Thymus (tissue), 11 donors: ENCODE results near the gene SPDYC. TPM values are rescaled to one million over a fixed set of nuclear protein-coding genes. Genes with fewer than 3 reads are reported as not detected.
"Not testable (repeated sequence)": the region's sequence is repeated elsewhere in the genome, so short reads cannot be mapped to it uniquely, and the experiment has no call there.

Experiments
- DNase-seq, 9 donors: peaks; one replicate each; pipeline ENCODE4 v3.0.0-alpha.2; 2013; ENCODE audit warnings: low spot score in 9 of 9, low read depth in 6 of 9, missing footprints in 1 of 9
- H3K27ac ChIP-seq, 2 donors: one replicate each; pipeline ENCODE4 v1.5.1; 2013; ENCODE audit warnings: control low read depth in 1 of 2, low read depth in 1 of 2, low read length in 1 of 2, mild to moderate bottlenecking in 1 of 2, moderate library complexity in 1 of 2
- H3K27me3 ChIP-seq, 2 donors: one replicate each; pipeline ENCODE4 v1.5.1; 2013; ENCODE audit warnings: low read length in 1 of 2; ENCODE audit not compliant: control insufficient read depth in 2 of 2, insufficient read depth in 1 of 2
- H3K36me3 ChIP-seq, 2 donors: one replicate each; pipeline ENCODE4 v1.5.1; 2013; ENCODE audit warnings: low read length in 1 of 2, mild to moderate bottlenecking in 1 of 2, moderate library complexity in 1 of 2; ENCODE audit not compliant: control insufficient read depth in 2 of 2, insufficient read depth in 2 of 2
- H3K4me1 ChIP-seq, 2 donors: one replicate each; pipeline ENCODE4 v1.5.1; 2013; ENCODE audit warnings: low read length in 2 of 2; ENCODE audit not compliant: control insufficient read depth in 2 of 2, insufficient read depth in 2 of 2
- H3K4me3 ChIP-seq, 2 donors: one replicate each; pipeline ENCODE4 v1.5.1; 2013; ENCODE audit warnings: low read length in 2 of 2, control low read depth in 1 of 2, mild to moderate bottlenecking in 1 of 2
- H3K9me3 ChIP-seq, 2 donors: one replicate each; pipeline ENCODE4 v1.5.1; 2013; ENCODE audit warnings: low read length in 1 of 2, mild to moderate bottlenecking in 1 of 2; ENCODE audit not compliant: control insufficient read depth in 2 of 2, insufficient read depth in 1 of 2
- WGBS: extraction: QIAGEN DNeasy Blood & Tissue Kit; methylation state at CpG from one replicate; pipeline ENCODE4 v1.1.7; 2013; 5-methylcytosine and 5-hydroxymethylcytosine counted together
- polyA plus RNA-seq: library from polyadenylated mRNA; stranded (reverse); fragments of 200-250 nt; gene quantifications from one replicate; pipeline ENCODE4 v1.2.3, GENCODE V29; 2013
- total RNA-seq: library from RNA; stranded (reverse); fragments of 120-200 nt; gene quantifications from one replicate; pipeline ENCODE4 v1.2.4, GENCODE V29; 2013
- donor health status: healthy.

SPDYC gene
- total and polyA plus RNA-seq, 2 donors = 0.11 TPM; not detected in 1

- Histone ChIP-seq H3K36me3 (no peaks in the 10 kb centered on the region), H3K4me3 (no peak overlapping the region), H3K9me3 (peaks cover 0 to 10% of the 10 kb centered on the region in 2 donors), H3K27me3 (peaks cover 0 to 2% of the 10 kb centered on the region in 2 donors), H3K27ac (no peak overlapping the region), H3K4me1 (peaks cover 0 to 4% of the 10 kb centered on the region in 2 donors)
- WGBS = 96% methylated on average over 5 of the region's 5 CpGs
- no peak for DNase-seq
These were observed 21.4 kb upstream of the SPDYC start for GRCh38 chr11:65148657-65149056.

GRCh38 chr11:65150131-65150508, 19.9 kb upstream of the SPDYC start:
- H3K27me3 ChIP-seq, H3K36me3 ChIP-seq, DNase-seq, H3K27ac ChIP-seq, H3K4me3 ChIP-seq, H3K4me1 ChIP-seq, H3K9me3 ChIP-seq: not testable (repeated sequence)
- WGBS = 88% methylated on average over 10 of the region's 10 CpGs

DNA sequence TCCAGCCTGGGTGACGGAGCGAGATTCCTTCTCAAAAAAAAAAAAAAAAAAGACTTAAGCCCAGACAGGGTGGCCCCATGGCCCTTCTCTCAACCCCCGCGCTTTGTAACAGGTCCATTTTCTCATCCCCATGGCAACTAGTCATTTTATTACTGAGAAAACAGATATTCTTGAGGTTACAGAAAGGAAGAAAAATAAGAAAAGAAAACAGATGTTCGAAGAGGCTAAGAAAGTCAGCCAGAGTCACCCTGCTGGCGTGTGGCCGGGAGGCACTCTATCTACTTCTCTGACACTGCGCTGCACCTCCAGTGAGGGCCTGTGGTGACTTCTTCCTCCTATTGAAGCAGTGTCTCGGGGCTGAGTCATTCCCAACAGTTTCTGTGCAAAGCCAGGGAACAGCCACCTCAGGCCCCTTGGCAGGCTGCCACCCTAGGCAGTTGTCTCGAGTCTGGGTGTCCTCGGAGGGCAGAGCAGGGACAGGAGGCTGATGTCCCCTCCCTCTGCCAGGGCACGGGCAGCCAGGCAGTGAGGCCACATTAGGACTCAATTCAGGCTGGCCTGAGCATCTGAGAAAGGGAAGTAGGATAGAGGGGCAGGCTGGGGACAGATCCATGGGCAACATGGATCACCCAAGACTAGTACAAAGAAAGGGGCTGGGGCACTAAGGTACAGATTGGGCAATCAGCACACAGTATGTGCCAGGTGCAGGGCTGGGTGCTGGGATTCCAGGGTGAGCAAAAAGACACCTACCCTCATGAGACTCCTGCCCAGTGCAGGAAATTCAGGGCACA, 19.3 kb upstream of the SPDYC start:
- Histone ChIP-seq H3K4me3 (no peak overlapping the region), H3K9me3 (peaks cover 0 to 10% of the 10 kb centered on the region in 2 donors), H3K27ac (peak overlapping the region in 1 of 2 donors; percentile 31), H3K27me3 (no peaks in the 10 kb centered on the region), H3K4me1 (peaks cover 0 to 4% of the 10 kb centered on the region in 2 donors), H3K36me3 (no peaks in the 10 kb centered on the region)
- whole genome bisulfite sequencing = 31% methylated on average over 12 of the region's 12 CpGs
- DNase-seq = peak in 1 of 9 donors; percentile 22

DNA sequence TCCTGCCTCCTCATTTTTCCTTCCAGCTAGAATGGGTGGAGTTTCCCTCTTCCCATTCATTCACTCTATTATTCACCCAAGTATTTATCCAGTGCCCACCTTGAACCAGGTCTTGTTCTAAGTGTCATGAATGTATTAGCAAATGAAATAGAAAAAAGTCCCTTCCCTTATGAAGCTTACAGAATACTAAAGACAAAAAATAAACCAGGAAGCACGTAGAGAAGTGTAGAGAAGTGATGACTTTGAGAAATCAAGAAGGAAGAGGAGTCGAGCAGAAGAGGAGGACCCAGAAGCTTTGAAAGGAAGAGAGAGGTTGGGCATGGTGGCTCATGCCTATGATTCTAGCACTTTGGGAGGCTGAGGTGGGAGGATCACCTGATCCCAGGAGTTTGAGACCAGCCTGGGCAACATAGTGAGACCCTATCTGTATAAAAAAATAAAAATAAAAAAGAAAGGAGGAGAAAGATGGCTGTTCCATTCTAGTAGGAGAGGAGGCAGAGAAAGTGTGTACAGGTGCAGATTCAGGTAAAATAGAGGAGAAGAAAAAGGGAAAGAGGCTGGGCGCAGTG, 18.6 kb upstream of the SPDYC start:
- Histone ChIP-seq H3K27me3 (no peaks in the 10 kb centered on the region), H3K4me3 (no peak overlapping the region), H3K27ac (no peak overlapping the region), H3K36me3 (no peaks in the 10 kb centered on the region), H3K4me1 (peaks cover 0 to 4% of the 10 kb centered on the region in 2 donors), H3K9me3 (peaks cover 0 to 10% of the 10 kb centered on the region in 2 donors)
- WGBS = 59% methylated on average over 3 of the region's 3 CpGs
- DNase-seq = no peak

GRCh38 chr11:65152122-65152521, 17.9 kb upstream of the SPDYC start:
- Histone ChIP-seq H3K27ac (no peak overlapping the region), H3K4me3 (no peak overlapping the region), H3K27me3 (no peaks in the 10 kb centered on the region), H3K9me3 (peaks cover 0 to 5% of the 10 kb centered on the region in 2 donors), H3K4me1 (peaks cover 0 to 4% of the 10 kb centered on the region in 2 donors), H3K36me3 (no peaks in the 10 kb centered on the region)
- DNase-seq = no peak
- 85% methylated on average over 2 of the region's 2 CpGs for WGBS

GRCh38 chr11:65156256-65156655, 13.8 kb upstream of the SPDYC start:
- H3K27ac ChIP-seq = no peak overlapping the region
- WGBS = over 99% methylated on average over 3 of the region's 3 CpGs
- no peaks in the 10 kb centered on the region for H3K4me1 ChIP-seq
- no peaks in the 10 kb centered on the region for H3K27me3 ChIP-seq
- H3K9me3 ChIP-seq = peaks cover 0 to 3% of the 10 kb centered on the region in 2 donors
- no peak overlapping the region for H3K4me3 ChIP-seq
- no peak for DNase-seq
- H3K36me3 ChIP-seq = no peaks in the 10 kb centered on the region

DNA sequence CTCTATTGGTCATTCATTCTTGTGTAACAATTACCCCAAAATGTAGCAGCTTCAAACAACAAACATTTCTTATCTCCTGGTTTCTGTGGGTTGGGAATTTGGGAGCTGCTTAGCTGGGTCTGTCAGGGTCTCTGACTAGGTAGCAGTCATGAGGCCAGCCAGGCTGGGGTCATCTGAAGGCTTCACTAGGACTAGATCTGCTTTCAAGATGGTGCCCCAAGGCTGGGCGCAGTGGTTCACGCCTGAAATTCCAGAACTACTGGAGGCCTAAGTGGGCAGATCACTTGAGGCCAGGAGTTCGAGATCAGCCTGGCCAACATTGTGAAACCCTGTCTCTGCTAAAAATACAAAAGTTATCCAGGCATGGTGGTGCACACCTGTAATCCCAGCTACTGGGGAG, 13.1 kb upstream of the SPDYC start:
- no peak for DNase-seq
- Histone ChIP-seq H3K9me3 (peaks cover 0 to 3% of the 10 kb centered on the region in 2 donors), H3K4me1 (no peaks in the 10 kb centered on the region), H3K27ac (no peak overlapping the region), H3K4me3 (no peak overlapping the region), H3K27me3 (no peaks in the 10 kb centered on the region), H3K36me3 (no peaks in the 10 kb centered on the region)
- 96% methylated on average over 3 of the region's 3 CpGs for WGBS

GRCh38 chr11:65157336-65157735, 12.7 kb upstream of the SPDYC start:
- Histone ChIP-seq H3K36me3 (no peaks in the 10 kb centered on the region), H3K4me3 (no peak overlapping the region), H3K27ac (no peak overlapping the region), H3K4me1 (no peaks in the 10 kb centered on the region), H3K27me3 (no peaks in the 10 kb centered on the region), H3K9me3 (peaks cover 0 to 3% of the 10 kb centered on the region in 2 donors)
- 62% methylated on average over 3 of the region's 3 CpGs for WGBS
- no peak for DNase-seq

GRCh38 chr11:65159012-65159411, 11.0 kb upstream of the SPDYC start:
- WGBS = 92% methylated on average over 5 of the region's 5 CpGs
- no peak overlapping the region for H3K4me3 ChIP-seq
- DNase-seq = no peak
- H3K27me3 ChIP-seq = no peaks in the 10 kb centered on the region
- H3K36me3 ChIP-seq = no peaks in the 10 kb centered on the region
- no peak overlapping the region for H3K27ac ChIP-seq
- H3K4me1 ChIP-seq = no peaks in the 10 kb centered on the region
- H3K9me3 ChIP-seq = peaks cover 0 to 3% of the 10 kb centered on the region in 2 donors
